HepG2 (cell line): ENCODE data around the gene TESK1.

ENCODE experiments used
- CTCF ChIP-seq: sonication (generic); formaldehyde crosslinking; IDR thresholded peaks from 2 replicates; pipeline ENCODE4 v1.5.0; 2020; ENCODE audit warnings: mild to moderate bottlenecking, missing genetic modification reagents, moderate library complexity
- MLX ChIP-seq: IDR thresholded peaks from 2 replicates; pipeline ENCODE4 v1.6.1; 2016
- POLR2A ChIP-seq, 2 experiments: IDR thresholded peaks; 2 replicates each; pipeline ENCODE4 v1.6.1; 2011; ENCODE audit warnings: low read depth in 2 of 2, low read length in 2 of 2, mild to moderate bottlenecking in 1 of 2, moderate library complexity in 1 of 2; ENCODE audit not compliant: insufficient read depth in 1 of 2
- POLR2AphosphoS5 ChIP-seq: IDR thresholded peaks from 2 replicates; pipeline ENCODE4 v1.6.1; 2012; ENCODE audit warnings: low read depth, low read length
- ZNF513 ChIP-seq: sonication (generic); formaldehyde crosslinking; conservative IDR thresholded peaks from 2 replicates; pipeline ENCODE4 v1.5.0; 2020; ENCODE audit warnings: missing genetic modification reagents
- ZNF598 ChIP-seq: sonication (generic); formaldehyde crosslinking; IDR thresholded peaks from 2 replicates; pipeline ENCODE4 v1.5.1; 2020; ENCODE audit warnings: mild to moderate bottlenecking, missing genetic modification reagents, borderline replicate concordance

- TF ChIP-seq ZNF513 (CRISPR knock-in tag) (no peak), MLX (CRISPR knock-in tag) (no peak), CTCF (no peak), POLR2A (IDR thresholded peaks at IDR 0.05; ENCODE audit: insufficient read depth in 1 of 2, low read depth in 2 of 2, low read length in 2 of 2) (no peak), ZNF598 (CRISPR knock-in tag) (no peak), POLR2AphosphoS5 (no peak)
These were observed 44.6 kb downstream of the TESK1 start for GRCh38 chr9:35649431-35650340.
